Activated CD8-positive, alpha-beta T cell treated with anti-CD3 and anti-CD28 coated beads for 36 hours (primary cell): ENCODE results near the gene TPM4. TPM values are rescaled to one million over a fixed set of nuclear protein-coding genes. Genes with fewer than 3 reads are reported as not detected.
A peak's percentile ranks its signal among the peaks of the same experiment; 100 is the strongest.

Experiments
- ATAC-seq: fragments of 200-7000 bp; cut with Tn5 transposase; one replicate; pipeline ENCODE4 v1.10.0; 2021; ENCODE audit warnings: mild to moderate bottlenecking, moderate library complexity
- CTCF ChIA-PET: fragments of 350-600 bp; sonication (Branson Sonifier 250); formaldehyde crosslinking; loops from one replicate; lab custom pipeline; 2021; ENCODE audit warnings: antibody characterized with exemption; lab: Charles Lee
- POLR2A ChIA-PET: fragments of 350-600 bp; sonication (Branson Sonifier 250); formaldehyde crosslinking; loops from one replicate; lab custom pipeline; 2021; ENCODE audit warnings: antibody characterized with exemption; lab: Charles Lee
- DNase-seq: peaks from one replicate; pipeline ENCODE4 v3.0.0-alpha.2; 2020
- H3K27ac Mint-ChIP-seq: one replicate; pipeline ENCODE4 v1.8.0; 2021; ENCODE audit warnings: mild to moderate bottlenecking, mixed read lengths
- H3K27me3 Mint-ChIP-seq: one replicate; pipeline ENCODE4 v1.8.0; 2021; ENCODE audit warnings: mixed read lengths
- H3K36me3 Mint-ChIP-seq: one replicate; pipeline ENCODE4 v1.8.0; 2021; ENCODE audit warnings: low read depth, mixed read lengths
- H3K4me1 Mint-ChIP-seq: one replicate; pipeline ENCODE4 v1.8.0; 2021; ENCODE audit warnings: low read depth, mixed read lengths
- H3K4me3 Mint-ChIP-seq: one replicate; pipeline ENCODE4 v1.8.0; 2021; ENCODE audit warnings: mild to moderate bottlenecking, moderate library complexity, mixed read lengths
- H3K9me3 Mint-ChIP-seq: one replicate; pipeline ENCODE4 v1.8.0; 2021; ENCODE audit warnings: mixed read lengths
- intact Hi-C: fragments of 100-400 bp; cut with micrococcal nuclease; formaldehyde crosslinking; loops from one replicate; pipeline ENCODE4 v1.10.0; 2022
- total RNA-seq, 2 experiments: library from RNA; stranded (reverse); gene quantifications; one replicate each; pipeline ENCODE4 v1.2.3, GENCODE V29; 2021
- TF ChIP-seq, protein P1 (sequence below): fragments of 200-600 bp; IDR thresholded peaks from one replicate; pipeline ENCODE4 v1.8.0; 2022; ENCODE audit warnings: antibody characterized with exemption, mild to moderate bottlenecking

TPM4 gene
- total RNA-seq, 2 experiments from 2014 or later, result 230 to 232 TPM

DNA sequence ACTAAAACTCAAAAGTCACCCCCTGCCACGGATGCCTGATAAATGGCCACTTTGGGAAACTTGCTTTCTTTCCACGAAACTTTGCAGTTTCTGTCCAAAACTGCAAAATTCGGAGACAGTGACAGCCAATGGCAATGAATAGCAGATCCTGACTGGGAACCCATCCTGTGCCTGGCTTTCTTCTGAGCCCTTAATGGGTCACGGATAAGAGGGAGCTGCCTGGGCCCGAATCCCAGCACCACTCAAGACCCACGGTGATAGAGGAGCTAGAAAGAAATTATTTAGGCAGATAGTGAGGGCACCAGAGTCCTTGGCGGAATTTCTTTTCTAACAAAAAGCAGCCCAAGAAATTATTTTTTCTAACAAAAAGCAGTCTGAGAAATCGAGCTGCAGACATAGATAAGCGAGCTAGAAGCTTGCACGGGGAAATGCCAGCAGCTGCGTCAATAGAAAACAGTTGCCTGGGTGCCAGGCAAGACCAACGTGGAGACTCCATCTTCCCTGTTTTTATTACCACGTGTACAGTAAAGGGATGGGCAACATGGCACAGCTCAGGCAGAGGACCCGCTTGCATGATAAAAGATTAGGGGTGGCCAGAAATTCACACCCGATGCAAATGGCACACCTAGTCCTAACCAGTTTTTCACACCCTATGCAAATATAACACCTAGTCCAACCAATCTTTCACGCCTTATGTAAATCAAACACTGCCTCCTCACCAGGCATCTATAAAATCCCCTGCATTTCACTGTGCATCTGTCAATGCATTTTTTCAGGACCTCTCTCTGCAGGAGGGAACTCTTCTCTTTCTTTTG is 60.1 kb downstream of the TPM4 start:
- ATAC-seq (no peak), DNase-seq (no peak)
- Mint-ChIP-seq H3K4me1 (peaks cover 9% of the 10 kb centered on the region), H3K9me3 (no peaks in the 10 kb centered on the region), H3K4me3 (no peak overlapping the region), H3K27ac (no peak overlapping the region), H3K27me3 (no peaks in the 10 kb centered on the region), H3K36me3 (peaks cover 33% of the 10 kb centered on the region)
- ChIA-PET CTCF (no interaction called here), POLR2A (interaction anchor here (0.6 to 1.3 kb wide), 4 partner anchors 13 to 20 kb away, joined by 3 read pairs; no protein-coding TSS in a partner anchor)
- TF ChIP-seq, protein P1, sequence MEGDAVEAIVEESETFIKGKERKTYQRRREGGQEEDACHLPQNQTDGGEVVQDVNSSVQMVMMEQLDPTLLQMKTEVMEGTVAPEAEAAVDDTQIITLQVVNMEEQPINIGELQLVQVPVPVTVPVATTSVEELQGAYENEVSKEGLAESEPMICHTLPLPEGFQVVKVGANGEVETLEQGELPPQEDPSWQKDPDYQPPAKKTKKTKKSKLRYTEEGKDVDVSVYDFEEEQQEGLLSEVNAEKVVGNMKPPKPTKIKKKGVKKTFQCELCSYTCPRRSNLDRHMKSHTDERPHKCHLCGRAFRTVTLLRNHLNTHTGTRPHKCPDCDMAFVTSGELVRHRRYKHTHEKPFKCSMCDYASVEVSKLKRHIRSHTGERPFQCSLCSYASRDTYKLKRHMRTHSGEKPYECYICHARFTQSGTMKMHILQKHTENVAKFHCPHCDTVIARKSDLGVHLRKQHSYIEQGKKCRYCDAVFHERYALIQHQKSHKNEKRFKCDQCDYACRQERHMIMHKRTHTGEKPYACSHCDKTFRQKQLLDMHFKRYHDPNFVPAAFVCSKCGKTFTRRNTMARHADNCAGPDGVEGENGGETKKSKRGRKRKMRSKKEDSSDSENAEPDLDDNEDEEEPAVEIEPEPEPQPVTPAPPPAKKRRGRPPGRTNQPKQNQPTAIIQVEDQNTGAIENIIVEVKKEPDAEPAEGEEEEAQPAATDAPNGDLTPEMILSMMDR, result no peak
- intact Hi-C loops, result no loop called here

DNA sequence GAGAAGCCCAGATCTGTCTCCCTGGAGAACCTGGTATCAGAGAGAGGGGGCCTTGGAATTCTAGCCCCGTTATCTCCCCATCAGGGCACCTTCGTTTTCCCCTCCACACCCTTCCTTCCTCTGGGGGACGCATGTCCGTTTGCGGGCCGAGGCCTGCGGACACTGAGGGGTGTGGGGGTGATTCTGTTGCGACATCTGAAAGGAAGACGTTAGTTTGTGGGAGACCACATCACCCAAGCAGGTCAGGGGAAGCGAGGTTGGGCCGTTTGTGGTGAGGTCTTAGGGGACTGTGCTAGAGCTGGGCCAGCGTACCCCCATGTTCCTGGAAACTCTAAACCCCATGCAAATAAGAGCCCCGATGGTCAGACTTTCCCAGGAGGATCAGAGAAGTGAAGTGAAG is 63.5 kb downstream of the TPM4 start:
- intact Hi-C loops, result no loop called here
- CTCF ChIA-PET, result interaction anchor here (0.6 to 2.1 kb wide), 2 partner anchors 77 to 98 kb away, joined by 3 to 8 read pairs; no protein-coding TSS in a partner anchor
- Mint-ChIP-seq H3K27me3 (no peaks in the 10 kb centered on the region), H3K4me3 (no peak overlapping the region), H3K9me3 (no peaks in the 10 kb centered on the region), H3K36me3 (peaks cover 10% of the 10 kb centered on the region), H3K4me1 (peaks cover 24% of the 10 kb centered on the region), H3K27ac (peak overlapping the region; percentile 26)
- DNase-seq, result no peak
- POLR2A ChIA-PET, result no interaction called here
- ATAC-seq, result no peak
- TF ChIP-seq, protein P1, result no peak

DNA sequence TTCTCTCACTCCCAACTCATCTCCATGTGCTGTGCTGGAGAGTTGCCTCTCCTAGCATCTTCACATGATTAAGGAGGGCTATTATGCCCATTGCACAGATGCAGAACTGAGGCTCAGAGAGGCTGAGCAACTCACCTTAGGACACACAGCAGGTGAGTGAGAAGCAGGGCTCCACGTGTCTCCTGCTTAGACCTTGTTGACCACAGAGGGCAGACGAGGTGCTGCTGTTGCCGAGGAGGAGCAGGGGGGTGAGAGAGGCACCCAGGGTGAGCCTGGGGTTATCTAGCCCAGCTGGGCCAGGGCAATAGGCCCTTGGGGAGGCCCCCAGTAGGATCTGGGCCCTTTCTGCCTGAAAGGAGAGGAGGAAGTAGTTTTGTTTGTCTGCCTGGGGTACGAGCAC is 64.7 kb downstream of the TPM4 start:
- Mint-ChIP-seq H3K27ac (peak overlapping the region; percentile 42), H3K27me3 (no peaks in the 10 kb centered on the region), H3K4me3 (no peak overlapping the region), H3K4me1 (peaks cover 30% of the 10 kb centered on the region), H3K9me3 (no peaks in the 10 kb centered on the region), H3K36me3 (peaks cover 11% of the 10 kb centered on the region)
- ChIA-PET POLR2A (interaction anchor here (0.6 kb wide), 1 partner anchor 21 kb away, joined by 3 read pairs; no protein-coding TSS in a partner anchor), CTCF (interaction anchor here (1.1 kb wide), 1 partner anchor 19 kb away, joined by 4 read pairs; no protein-coding TSS in a partner anchor)
- TF ChIP-seq, protein P1, result no peak
- intact Hi-C loops, result no loop called here
- ATAC-seq (no peak), DNase-seq (peak; percentile 30)

DNA sequence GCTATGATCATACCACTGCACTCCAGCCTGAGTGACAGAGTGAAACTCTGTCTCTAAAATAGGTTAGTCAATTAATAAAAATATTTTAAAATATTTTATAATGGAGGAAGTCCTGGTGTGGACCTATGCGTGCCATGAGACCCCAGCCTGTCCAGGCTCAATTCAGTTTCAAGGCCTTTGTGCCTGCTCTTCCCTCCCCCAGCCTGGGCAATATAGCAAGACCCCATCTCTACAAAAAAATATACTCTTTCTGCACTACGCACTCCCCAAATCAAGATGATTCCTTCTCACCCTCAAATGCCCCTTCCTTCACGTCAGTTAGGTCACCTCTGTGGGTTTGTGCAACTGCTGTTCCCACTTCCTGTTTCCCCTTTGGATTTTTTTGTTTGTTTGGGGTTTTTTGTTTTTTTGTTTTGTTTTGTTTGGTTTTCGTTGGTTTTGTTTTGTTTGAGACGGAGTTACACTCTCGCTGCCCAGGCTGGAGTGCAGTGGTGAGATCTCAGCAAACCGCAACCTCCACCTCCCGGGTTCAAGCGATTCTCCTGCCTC is 65.8 kb downstream of the TPM4 start:
- Mint-ChIP-seq H3K4me3 (no peak overlapping the region), H3K27ac (peak overlapping the region; percentile 46), H3K4me1 (peaks cover 34% of the 10 kb centered on the region), H3K27me3 (no peaks in the 10 kb centered on the region), H3K36me3 (peaks cover 14% of the 10 kb centered on the region), H3K9me3 (no peaks in the 10 kb centered on the region)
- ATAC-seq (no peak), DNase-seq (no peak)
- ChIA-PET CTCF (interaction anchor here (0.7 to 1.2 kb wide), 4 partner anchors 20 to 80 kb away, joined by 3 to 4 read pairs (median 3); partner anchors contain the start of gene FAM32A), POLR2A (no interaction called here)
- TF ChIP-seq, protein P1, result no peak
- intact Hi-C loops, result no loop called here
